Loucy (cell line): ENCODE measurements around the gene NIN.

ENCODE experiments used
- EZH2phosphoT487 ChIP-seq: fragments of 200-600 bp; IDR thresholded peaks from 2 replicates; pipeline ENCODE4 v1.6.1; 2018; ENCODE audit warnings: antibody characterized with exemption, mild to moderate bottlenecking, moderate library complexity, borderline replicate concordance
- TF ChIP-seq, protein P1 (sequence below): fragments of 200-600 bp; sonication (generic); conservative IDR thresholded peaks from 2 replicates; pipeline ENCODE4 v1.5.1; 2014; ENCODE audit warnings: mild to moderate bottlenecking, antibody characterized with exemption, low read length

DNA sequence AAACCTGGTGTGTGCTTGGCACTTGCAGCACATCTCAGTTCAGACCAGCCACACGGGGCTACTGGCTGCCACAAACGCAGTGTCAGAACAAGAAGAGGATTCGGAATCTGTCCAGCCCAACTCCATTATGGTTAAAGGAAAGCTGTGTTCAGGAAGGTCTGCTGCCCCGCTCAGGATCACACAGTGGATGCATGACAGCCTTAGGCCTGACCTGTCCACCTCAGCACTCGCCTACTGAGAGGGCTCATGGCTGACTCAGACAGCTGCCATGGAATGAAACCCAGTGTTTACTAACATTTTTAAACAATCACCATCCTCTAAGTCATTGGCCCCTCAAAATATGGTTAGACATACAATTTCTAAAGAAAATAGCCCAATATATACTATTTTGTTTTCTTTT lies 5.6 kb upstream of the NIN start:
- TF ChIP-seq, protein P1, sequence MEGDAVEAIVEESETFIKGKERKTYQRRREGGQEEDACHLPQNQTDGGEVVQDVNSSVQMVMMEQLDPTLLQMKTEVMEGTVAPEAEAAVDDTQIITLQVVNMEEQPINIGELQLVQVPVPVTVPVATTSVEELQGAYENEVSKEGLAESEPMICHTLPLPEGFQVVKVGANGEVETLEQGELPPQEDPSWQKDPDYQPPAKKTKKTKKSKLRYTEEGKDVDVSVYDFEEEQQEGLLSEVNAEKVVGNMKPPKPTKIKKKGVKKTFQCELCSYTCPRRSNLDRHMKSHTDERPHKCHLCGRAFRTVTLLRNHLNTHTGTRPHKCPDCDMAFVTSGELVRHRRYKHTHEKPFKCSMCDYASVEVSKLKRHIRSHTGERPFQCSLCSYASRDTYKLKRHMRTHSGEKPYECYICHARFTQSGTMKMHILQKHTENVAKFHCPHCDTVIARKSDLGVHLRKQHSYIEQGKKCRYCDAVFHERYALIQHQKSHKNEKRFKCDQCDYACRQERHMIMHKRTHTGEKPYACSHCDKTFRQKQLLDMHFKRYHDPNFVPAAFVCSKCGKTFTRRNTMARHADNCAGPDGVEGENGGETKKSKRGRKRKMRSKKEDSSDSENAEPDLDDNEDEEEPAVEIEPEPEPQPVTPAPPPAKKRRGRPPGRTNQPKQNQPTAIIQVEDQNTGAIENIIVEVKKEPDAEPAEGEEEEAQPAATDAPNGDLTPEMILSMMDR = no peak
- TF ChIP-seq EZH2phosphoT487 = no peak
